T follicular helper cell (primary cell): ENCODE results near the gene KIF20B.
"Not testable (repeated sequence)": the region's sequence is repeated elsewhere in the genome, so short reads cannot be mapped to it uniquely, and the experiment has no call there.

Source experiments
- DNase-seq: peaks from one replicate; pipeline ENCODE4 v3.0.0-alpha.2; 2020; ENCODE audit warnings: low read depth

KIF20B gene

DNA sequence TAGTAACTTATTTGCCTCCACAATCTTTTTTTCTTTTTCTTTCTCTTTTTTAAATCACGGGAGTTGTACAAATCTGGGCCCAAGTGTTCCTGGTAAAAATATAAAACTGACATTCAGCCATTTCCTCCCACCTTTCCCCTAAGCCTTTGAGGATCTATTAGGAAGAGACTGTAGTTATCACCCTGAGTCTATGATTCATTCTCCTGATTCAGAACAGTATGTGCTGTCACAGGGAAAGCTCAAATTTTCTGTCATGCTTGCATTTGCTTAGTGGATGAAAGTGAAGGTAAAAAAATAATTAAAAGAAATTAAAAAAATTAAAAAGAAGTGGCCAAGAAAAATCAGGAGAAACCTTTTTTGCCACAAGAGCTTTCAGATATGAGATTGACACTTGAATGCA, 71.7 kb downstream of the KIF20B start:
- DNase-seq = no peak

DNA sequence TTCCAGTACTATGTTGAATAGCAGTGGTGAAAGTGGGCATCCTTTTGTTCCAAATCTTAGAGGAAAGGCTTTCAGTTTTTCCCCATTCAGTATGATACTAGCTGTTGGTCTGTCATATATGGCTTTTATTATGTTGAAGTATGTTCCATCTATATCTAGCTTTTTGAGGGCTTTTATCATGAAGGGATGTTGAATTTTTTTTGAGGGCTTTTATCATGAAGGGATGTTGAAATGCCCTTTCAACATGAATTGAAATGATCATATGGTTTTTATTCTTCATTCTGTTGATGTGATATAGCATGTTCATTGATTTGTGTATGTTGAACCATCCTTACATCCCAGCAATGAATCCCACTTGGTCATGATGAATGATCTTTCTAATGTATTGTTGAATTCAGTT, 75.3 kb downstream of the KIF20B start:
- no peak for DNase-seq

GRCh38 chr10:89782470-89782869, 81.1 kb downstream of the KIF20B start:
- no peak for DNase-seq

- DNase-seq = no peak
Observed at GRCh38 chr10:89783406-89783805, 82.0 kb downstream of the KIF20B start.

DNA sequence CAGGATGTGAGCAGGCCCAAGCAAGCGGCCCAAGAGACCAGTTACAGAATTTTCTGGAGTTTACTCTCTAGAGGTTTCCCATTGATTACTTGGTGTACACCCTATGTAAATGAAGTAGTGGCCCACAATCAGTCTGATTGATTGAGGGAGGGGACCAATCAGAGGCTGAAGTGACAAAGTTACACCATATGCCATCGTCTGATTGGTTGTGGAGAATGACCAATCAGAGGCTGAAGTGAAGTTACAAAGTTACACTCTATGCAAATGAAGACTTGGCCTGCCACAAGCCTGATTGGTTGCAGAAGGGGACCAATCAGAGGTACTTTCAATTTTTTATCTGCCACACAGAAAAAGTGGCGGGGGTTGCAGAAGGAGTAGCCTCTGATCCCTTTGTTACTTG, 83.7 kb downstream of the KIF20B start:
- DNase-seq = no peak

GRCh38 chr10:89789188-89789877, 87.9 kb downstream of the KIF20B start:
- DNase-seq = no peak

GRCh38 chr10:89792187-89792586, 90.8 kb downstream of the KIF20B start:
- DNase-seq = no peak

DNA sequence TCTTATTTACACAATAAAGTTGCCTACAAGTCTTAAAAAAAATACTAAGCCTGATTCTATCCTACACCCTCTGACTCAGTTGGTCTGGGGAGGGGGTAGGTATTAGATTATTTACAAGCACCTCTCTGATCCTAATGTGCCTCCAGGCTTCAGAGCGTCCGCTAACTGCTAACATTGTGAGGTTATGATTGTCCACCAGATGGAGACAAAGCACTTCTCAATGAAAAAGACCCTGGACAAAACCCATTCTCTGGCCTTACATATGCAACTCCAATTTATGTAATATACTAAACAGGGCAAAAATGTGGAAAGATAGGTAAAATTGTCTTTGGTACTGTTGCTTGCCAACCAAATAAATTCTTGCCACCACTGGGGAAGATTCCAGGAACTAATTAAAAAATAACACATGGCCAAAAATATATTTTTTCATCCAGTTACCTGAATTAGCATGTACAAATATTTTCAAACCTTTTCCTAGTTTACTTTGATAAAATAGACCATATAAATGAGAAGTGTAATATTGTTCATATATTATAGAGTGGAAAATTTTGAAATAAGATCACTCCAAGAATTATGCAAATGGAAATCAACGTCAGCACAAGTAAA, 92.4 kb downstream of the KIF20B start:
- no peak for DNase-seq

DNA sequence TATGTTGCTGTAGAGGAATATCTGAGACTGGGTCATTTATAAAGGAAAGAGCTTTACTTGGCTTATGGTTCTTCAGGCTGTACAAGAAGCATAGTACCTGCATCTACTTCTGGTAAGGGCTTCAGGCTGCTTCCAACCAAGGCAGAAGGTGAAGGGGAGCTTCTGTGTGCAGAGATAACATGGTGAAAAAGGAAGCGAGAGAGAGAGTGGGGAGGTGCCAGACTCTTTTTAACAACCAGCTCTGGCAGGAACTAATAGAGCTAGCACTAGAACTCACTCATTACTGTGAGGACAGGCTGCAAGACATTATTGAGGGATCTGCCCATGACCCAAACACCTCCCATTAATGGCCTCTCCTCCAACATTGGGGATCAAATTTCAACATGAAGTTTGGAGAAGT, 94.5 kb downstream of the KIF20B start:
- no peak for DNase-seq

DNA sequence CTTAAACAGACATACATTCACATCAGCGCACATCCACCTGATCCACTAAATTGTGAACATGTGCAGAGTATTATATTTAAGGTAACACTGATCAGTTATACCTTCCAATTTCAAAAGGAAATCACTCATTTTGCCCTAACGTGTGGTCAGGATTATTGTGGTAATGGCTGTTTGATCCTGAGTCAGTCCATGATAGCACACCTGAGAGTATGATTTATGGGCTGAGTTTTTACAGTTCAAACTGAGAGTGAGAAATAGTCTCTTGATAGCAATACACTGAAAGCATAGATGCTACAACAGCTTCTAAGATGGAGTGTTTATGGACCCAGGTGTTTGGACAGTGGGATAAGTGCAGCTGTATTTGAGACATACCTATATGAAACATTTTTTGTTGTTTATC, 96.7 kb downstream of the KIF20B start:
- DNase-seq = no peak

DNA sequence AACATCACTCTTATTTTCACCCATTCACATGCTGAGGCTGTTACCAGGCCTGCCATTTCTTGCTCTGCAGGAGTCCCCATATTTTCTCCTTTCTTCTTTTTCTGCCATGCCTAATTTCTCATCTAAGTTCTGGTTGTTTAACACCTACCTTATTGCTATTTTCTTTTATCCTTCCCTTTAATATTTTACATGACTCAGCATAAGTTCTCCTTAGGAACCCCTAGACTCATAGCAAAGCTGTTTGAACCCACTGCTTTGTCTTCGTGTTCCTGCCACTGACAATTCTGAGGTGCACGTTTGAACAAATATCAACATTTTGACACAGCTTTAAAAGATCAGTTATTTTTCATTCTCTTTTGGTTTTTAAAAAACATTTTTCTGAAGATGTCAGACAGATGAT, 98.2 kb downstream of the KIF20B start:
- no peak for DNase-seq

- DNase-seq = no peak
Observed at GRCh38 chr10:89805599-89806013, 104.2 kb downstream of the KIF20B start.

- DNase-seq = no peak
Observed at GRCh38 chr10:89808842-89809241, 107.5 kb downstream of the KIF20B start.

- no peak for DNase-seq
Observed at GRCh38 chr10:89809766-89810165, 108.4 kb downstream of the KIF20B start.

DNA sequence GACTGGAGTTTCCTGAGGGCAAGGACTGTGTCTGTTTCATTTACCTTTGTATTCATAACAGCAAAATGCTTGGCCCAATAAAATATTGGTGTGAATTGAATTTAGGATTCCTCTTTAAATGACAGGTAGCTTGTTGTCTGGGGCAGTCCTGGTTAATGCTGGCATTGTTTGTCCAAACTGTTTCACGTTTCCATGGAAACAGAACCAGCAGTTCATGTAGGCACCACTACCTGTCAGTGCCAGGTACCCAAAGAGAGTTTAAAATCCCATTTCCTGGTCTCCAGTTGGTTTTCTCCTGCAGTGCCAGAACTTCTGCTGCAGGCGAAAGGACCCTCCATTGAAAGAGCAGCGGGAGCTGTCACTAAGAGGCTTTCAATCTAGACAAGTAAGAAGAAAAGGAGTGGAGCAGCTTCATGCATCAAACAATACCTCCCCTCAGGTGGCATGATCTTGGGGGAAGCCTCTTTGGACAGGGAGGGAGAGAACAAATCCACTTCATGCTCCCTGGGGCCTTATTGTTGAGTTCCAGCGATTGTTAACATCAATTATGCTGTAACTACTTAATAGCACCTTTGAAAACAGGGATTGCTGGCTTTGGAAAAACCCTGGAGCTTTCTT, 109.6 kb downstream of the KIF20B start:
- DNase-seq = no peak

DNA sequence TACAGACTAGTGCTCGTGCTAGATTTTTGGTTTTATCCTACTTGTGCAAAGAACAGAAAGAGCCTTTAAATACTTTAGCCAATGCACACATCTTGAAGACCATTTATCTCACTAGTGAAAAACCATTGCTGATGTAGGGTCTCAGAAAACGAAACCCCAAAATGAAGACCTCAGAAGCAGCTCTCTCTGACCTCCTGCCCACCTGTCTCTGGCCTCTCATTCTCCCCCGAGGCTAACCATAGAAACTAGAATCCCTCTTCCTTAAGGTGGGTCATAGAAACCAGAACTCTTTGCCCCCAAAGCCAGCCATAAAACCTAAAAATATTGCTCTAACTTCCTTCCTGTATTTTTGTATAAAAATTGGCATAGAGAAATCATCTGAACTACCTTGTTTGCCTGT, 112.2 kb downstream of the KIF20B start:
- no peak for DNase-seq

DNA sequence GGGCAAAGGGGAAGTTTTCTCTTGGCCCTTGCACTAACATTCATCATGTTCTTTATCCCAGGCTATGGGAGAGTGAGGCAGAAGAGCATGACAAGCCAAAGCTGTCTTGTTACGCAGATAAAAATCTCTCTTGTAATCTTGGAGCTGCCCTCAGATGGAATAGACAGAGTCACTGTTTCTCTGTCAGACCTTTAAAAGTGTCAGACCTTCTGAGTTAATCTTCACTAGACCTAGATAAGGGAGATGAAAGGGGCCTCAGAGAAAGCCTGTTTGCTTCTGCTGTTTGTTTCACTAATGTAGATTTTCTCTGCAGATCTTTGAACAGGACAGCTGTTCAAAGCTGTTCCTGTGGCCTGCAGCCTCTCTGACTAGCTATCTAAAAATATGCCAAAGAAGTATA, 112.9 kb downstream of the KIF20B start:
- DNase-seq = no peak

DNA sequence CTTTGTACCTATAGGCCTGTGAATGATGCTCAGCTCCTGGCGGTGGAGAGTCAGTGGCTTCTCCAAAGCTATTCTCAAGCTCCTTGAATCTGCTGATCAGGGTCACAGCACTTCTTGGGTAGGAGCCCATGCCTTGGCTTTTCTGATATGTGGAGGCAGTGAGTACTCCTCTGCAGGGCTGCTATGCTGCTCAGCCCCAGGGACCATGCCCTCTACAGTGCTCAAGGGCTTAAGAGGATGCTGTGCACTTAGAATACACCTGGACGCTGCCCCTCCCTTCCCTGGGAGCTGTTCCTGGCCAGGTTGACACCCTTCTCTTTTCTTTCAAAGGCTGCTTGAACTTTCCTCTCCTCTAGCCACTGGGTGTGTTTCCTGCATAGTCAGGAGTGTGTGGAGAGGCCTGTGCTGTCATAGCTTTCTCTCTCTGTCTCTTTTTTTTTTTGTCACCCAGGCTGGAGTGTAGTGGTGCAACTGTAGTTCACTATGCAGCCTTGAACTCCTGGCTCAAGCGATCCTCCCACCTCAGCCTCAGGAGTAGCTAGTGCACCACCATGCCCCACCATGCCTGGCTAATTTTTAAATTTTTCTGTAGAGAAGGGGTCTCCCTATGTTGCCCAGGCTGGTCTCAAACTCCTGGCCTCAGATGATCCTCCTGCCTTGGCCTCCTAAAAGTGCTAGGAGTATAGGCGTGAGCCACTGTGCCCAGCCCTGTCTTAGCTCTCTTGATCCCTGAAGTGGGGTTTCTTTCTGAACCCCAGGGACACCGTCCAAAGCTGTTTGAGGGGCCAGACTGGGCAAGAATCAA, 113.9 kb downstream of the KIF20B start:
- DNase-seq = no peak

DNA sequence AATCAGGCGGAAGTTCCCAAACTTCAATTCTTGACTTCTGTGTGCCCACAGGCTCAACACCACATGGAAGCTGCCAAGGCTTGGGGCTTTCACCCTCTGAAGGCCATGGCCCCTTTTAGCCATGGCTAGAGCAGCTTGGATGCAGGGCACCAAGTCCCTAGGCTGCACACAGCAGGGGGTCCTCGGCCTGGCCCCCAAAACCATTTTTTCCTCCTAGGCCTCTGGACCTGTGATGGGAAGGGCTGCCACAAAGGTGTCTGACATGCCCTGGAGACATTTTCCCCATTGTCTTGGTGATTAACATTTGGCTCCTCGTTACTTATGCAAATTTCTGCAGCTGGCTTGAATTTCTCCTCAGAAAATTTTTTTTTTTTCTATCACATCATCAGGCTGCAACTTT, 117.6 kb downstream of the KIF20B start:
- DNase-seq = not testable (repeated sequence)
